ENCODE results near the gene RBBP9.

DNA sequence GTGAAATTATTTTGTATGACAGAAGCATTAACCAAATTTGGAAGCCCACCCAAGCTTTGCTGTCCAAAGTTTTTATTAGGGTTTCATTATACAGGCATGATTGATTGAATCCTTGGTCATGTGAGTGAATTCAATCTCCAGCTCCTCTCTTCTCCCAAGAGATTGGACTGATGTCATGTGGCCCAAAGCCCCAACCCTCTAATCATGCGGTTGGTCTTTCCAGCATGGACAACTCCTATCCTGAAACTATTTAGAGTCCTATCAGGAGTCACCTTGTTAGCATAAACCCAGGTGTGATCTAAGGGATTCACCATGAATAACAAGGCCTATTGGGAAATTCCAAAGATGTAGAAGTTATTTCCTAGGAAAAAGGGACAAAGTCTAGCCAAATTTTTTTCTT is 19.2 kb downstream of the RBBP9 start:
- TF ChIP-seq, protein P1, sequence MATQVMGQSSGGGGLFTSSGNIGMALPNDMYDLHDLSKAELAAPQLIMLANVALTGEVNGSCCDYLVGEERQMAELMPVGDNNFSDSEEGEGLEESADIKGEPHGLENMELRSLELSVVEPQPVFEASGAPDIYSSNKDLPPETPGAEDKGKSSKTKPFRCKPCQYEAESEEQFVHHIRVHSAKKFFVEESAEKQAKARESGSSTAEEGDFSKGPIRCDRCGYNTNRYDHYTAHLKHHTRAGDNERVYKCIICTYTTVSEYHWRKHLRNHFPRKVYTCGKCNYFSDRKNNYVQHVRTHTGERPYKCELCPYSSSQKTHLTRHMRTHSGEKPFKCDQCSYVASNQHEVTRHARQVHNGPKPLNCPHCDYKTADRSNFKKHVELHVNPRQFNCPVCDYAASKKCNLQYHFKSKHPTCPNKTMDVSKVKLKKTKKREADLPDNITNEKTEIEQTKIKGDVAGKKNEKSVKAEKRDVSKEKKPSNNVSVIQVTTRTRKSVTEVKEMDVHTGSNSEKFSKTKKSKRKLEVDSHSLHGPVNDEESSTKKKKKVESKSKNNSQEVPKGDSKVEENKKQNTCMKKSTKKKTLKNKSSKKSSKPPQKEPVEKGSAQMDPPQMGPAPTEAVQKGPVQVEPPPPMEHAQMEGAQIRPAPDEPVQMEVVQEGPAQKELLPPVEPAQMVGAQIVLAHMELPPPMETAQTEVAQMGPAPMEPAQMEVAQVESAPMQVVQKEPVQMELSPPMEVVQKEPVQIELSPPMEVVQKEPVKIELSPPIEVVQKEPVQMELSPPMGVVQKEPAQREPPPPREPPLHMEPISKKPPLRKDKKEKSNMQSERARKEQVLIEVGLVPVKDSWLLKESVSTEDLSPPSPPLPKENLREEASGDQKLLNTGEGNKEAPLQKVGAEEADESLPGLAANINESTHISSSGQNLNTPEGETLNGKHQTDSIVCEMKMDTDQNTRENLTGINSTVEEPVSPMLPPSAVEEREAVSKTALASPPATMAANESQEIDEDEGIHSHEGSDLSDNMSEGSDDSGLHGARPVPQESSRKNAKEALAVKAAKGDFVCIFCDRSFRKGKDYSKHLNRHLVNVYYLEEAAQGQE (IDR thresholded peaks at IDR 0.05) = no peak
- no peak for TF ChIP-seq RAD21 (IDR thresholded peaks at IDR 0.05)
- TF ChIP-seq CTCF (IDR thresholded peaks at IDR 0.05; ENCODE audit: low read depth, low read length, missing input control) = no peak
- TF ChIP-seq NR2F2 (IDR thresholded peaks at IDR 0.05) = no peak
- no peak for TF ChIP-seq EGR1 (IDR thresholded peaks at IDR 0.05; ENCODE audit: low read depth in 2 of 2)
